Measurements from ENCODE around the gene PRIMA1. TPM values are rescaled to one million over a fixed set of nuclear protein-coding genes. Genes with fewer than 3 reads are reported as not detected.

Gene PRIMA1
- total RNA-seq, 4 donors from 2014 or later: 2.6 to 9.0 (median 4.1) TPM

DNA sequence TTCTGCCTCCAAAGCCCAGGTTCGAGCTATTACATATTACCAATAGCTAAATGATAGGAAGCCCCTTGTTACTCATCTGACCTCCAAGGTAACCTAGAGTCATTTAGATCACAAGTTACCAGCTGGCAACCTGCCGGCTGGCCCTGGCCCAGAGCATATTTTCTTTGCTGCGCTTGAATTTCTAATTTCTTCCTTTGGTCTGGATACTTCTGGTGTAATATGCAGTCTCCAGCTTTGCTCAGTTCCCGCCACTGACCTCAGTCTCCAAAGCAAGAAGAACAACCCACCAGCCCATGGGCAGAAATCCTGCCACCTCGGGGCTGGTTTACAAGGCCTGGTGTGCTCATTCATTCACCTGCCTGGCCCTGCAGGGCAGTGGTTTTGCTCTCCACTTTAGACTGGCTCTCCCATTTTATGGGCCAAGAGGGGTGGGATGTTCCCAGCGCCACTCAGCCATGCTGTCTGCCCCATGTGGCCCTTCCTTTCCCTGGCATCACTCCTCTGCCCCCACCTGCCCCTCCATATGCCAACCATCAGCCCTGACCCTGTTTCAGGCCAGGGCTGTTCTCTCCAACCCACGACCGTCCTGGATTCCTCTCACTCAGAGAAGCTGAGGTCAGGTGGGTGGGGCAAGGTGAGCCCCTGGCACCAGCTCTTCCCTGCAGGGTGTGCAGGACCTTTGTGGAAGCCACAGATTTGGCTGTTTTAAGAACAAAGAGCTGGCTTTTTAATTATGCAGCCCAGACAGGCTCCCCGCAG is 76.0 kb downstream of the PRIMA1 start:
- TF ChIP-seq, protein P1, sequence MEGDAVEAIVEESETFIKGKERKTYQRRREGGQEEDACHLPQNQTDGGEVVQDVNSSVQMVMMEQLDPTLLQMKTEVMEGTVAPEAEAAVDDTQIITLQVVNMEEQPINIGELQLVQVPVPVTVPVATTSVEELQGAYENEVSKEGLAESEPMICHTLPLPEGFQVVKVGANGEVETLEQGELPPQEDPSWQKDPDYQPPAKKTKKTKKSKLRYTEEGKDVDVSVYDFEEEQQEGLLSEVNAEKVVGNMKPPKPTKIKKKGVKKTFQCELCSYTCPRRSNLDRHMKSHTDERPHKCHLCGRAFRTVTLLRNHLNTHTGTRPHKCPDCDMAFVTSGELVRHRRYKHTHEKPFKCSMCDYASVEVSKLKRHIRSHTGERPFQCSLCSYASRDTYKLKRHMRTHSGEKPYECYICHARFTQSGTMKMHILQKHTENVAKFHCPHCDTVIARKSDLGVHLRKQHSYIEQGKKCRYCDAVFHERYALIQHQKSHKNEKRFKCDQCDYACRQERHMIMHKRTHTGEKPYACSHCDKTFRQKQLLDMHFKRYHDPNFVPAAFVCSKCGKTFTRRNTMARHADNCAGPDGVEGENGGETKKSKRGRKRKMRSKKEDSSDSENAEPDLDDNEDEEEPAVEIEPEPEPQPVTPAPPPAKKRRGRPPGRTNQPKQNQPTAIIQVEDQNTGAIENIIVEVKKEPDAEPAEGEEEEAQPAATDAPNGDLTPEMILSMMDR (IDR thresholded peaks at IDR 0.05): no peak
- no peak for TF ChIP-seq POLR2A (IDR thresholded peaks at IDR 0.05)
- intact Hi-C loops (cut with DNase I; ENCODE audit: low total_unique reads): no loop called here
- no peak for DNase-seq (ENCODE audit: low spot score in 2 of 2)
- H3K4me3 ChIP-seq (ENCODE audit: low read depth, poor library complexity, severe bottlenecking): no peak overlapping the region
- 59 to 67% methylated on average over 9 of the region's 9 CpGs for WGBS, 2 donors

DNA sequence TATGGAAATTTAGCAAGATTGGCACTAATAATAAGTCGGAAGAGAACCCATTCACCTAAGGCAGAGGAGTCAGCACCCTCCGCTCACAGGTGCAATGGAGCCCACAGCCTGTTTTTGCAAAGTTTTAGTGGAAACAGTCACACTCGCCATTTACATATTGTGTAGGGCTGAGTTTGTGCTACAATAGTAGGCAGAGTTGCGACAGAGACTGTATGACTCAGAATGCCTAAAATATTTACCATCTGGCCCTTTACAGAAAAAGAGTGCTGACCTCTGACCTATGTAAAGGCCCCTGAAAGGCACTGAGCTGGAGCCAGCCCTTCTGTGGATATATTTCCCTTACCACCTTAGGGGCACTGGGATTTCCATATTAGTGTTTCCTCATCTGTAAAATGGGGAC is 79.0 kb downstream of the PRIMA1 start:
- WGBS, 2 donors: 89 to 92% methylated on average over 4 of the region's 4 CpGs
- no peak for TF ChIP-seq POLR2A (IDR thresholded peaks at IDR 0.05)
- TF ChIP-seq, protein P1 (IDR thresholded peaks at IDR 0.05): no peak
- no peak overlapping the region for H3K4me3 ChIP-seq (ENCODE audit: low read depth, poor library complexity, severe bottlenecking)
- intact Hi-C loops (cut with DNase I; ENCODE audit: low total_unique reads): no loop called here
- no peak for DNase-seq (ENCODE audit: low spot score in 2 of 2)

DNA sequence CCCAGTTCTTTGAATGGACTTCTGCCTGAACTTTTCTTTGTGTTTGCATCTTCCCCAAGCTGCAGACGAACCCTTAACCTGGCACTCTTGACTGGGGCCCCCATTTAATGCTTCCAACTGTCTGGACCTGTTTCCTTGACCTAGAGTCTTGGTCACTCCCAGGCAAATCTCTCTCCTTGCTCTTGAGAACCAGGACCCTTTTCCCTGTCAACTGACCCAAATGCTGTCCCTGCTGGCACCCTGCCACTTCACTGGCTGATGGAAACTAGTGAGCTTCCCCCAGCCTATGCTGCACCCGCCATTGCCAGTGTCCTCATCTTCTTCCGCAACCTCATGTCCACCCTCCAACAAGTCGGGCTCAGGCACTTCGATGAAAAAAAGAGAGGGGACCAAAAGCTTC is 79.5 kb downstream of the PRIMA1 start:
- no peak for TF ChIP-seq POLR2A (IDR thresholded peaks at IDR 0.05)
- TF ChIP-seq, protein P1 (IDR thresholded peaks at IDR 0.05): no peak
- intact Hi-C loops (cut with DNase I; ENCODE audit: low total_unique reads): no loop called here
- no peak overlapping the region for H3K4me3 ChIP-seq (ENCODE audit: low read depth, poor library complexity, severe bottlenecking)
- no peak for DNase-seq (ENCODE audit: low spot score in 2 of 2)
- 81 to 91% methylated on average over 5 of the region's 5 CpGs for WGBS, 2 donors

GRCh38 chr14:93708311-93708734 is 80.0 kb downstream of the PRIMA1 start:
- intact Hi-C loops (cut with DNase I; ENCODE audit: low total_unique reads): no loop called here
- TF ChIP-seq, protein P1 (IDR thresholded peaks at IDR 0.05): no peak
- no peak for TF ChIP-seq POLR2A (IDR thresholded peaks at IDR 0.05)
- DNase-seq (ENCODE audit: low spot score in 2 of 2): no peak
- WGBS, 2 donors: 72 to 74% methylated on average over 6 of the region's 6 CpGs
- no peak overlapping the region for H3K4me3 ChIP-seq (ENCODE audit: low read depth, poor library complexity, severe bottlenecking)

DNA sequence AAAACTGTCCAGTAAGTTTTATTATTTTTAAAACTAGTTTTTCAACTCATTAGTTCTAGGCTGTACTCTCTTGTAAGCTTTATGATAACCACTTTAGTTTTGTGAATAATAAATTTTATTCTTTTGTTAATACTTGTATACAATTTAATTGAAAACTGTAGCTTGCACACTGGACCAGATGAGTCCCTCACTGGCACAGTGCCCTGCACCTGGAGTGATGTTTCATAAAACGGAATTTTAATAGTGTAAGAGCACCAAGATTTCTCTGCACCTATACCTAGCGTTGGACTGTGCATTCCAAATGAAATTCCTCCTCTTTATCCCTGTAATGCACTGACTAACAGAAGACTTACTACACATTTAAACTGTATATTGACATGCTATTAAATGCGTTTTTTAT is 80.8 kb downstream of the PRIMA1 start:
- H3K4me3 ChIP-seq (ENCODE audit: low read depth, poor library complexity, severe bottlenecking): no peak overlapping the region
- WGBS, 2 donors: 53 to 61% methylated on average over 3 of the region's 3 CpGs
- no peak for TF ChIP-seq POLR2A (IDR thresholded peaks at IDR 0.05)
- TF ChIP-seq, protein P1 (IDR thresholded peaks at IDR 0.05): no peak
- no peak for DNase-seq (ENCODE audit: low spot score in 2 of 2)
- intact Hi-C loops (cut with DNase I; ENCODE audit: low total_unique reads): no loop called here
